NK-92 (cell line): ENCODE results near the gene C2orf76.

Experiments
- DNase-seq: peaks from one replicate; lab custom pipeline; 2025; ENCODE audit not compliant: unreplicated experiment; lab: John Stamatoyannopoulos, UW

Gene C2orf76

DNA sequence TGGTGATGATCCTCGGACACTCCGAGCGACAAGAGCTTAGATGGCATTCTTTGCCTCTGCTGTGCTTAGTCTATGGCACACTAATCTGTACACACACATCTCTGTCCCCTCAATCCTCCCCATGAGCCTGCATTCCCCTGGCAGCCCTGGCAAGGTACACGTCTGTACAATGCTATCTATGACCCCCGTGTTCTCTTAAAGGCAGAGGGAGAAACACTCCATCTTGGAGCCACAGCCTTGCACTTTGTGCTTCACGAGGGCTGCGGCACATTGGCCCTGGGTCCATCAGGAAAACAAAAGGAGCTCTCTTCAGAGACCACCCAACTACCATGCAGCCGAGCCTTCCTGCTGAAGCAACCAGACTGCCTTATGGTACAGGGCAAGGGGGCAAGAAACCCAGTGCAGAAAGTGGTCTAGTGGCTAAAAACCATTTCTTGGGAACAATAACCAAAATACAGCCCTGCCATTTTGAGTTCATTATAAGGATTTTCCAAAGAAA lies 100.5 kb downstream of the C2orf76 start:
- DNase-seq: no peak

DNA sequence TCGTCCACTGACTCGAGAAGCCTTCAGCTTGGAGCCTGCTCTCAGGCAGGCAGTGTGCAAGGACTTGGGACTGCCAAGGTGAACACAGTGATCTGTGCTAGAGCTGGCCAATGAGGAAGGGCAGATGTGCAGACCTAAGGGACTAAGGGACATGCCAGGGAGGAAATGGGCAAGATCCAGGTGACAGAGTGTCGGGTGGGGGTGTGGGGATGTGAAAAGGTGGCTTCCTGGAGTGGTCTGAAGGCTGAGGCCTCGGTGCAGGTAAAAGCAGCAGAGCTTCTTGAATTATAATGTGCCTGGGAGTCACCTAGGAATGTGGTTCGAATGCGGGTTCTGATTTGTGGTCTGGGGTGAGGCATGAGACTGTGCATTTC lies 101.0 kb downstream of the C2orf76 start:
- DNase-seq: no peak

- no peak for DNase-seq
These were observed 101.6 kb downstream of the C2orf76 start for GRCh38 chr2:119264781-119265692.

DNA sequence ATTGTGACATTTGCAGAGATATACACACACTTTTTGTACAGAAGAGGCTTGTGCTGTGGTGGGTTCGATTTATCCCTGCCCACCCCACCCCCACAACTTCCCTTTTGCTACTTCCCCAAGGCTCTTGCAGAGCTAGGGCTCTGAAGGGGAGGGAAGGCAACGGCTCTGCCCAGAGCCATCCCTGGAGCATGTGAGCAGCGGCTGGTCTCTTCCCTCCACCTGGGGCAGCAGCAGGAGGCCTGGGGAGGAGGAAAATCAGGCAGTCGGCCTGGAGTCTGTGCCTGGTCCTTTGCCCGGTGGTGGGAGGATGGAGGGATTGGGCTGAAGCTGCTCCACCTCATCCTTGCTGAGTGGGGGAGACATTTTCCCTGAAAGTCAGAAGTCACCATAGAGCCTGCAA lies 103.0 kb downstream of the C2orf76 start:
- DNase-seq: no peak

GRCh38 chr2:119263025-119263424 lies 103.6 kb downstream of the C2orf76 start:
- DNase-seq: no peak

DNA sequence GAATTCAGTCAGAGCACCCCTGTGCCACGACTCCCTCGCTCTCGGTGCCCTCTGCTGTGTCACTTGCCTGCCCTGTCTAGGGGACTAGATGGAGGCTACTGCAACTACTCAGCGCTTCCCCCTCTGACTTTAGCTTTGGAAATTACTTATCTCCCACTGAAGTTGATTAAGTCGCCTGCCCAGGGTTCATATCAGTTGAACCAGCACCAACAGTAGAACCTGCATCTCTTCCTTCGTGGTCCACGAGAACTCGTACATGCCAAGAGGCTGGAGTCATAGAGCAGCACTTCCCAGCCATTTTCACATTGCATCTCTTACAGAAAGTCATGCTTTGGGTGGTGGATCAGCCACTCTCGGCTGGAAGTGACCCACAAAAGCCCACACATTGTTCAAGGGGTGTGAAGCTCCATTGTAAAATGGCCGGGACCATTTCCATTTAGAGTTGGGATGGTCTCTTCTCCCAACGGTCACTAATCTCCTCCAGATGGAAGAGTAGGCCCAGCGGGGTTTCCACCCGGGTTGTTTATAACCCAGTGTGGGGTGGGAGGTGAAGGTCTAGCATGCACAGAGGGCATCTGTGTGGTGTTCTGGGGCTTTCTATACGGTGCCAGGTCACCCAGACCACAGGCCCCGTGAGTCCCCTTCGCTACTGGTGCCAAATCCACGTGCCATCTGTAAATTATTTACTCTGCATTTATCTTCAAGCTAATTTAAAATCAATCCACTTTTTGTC lies 105.0 kb downstream of the C2orf76 start:
- no peak for DNase-seq

- no peak for DNase-seq
These were observed 105.8 kb downstream of the C2orf76 start for GRCh38 chr2:119260646-119261492.

GRCh38 chr2:119259296-119259860 lies 107.3 kb downstream of the C2orf76 start:
- DNase-seq: no peak

GRCh38 chr2:119257198-119257597 lies 109.4 kb downstream of the C2orf76 start:
- no peak for DNase-seq

DNA sequence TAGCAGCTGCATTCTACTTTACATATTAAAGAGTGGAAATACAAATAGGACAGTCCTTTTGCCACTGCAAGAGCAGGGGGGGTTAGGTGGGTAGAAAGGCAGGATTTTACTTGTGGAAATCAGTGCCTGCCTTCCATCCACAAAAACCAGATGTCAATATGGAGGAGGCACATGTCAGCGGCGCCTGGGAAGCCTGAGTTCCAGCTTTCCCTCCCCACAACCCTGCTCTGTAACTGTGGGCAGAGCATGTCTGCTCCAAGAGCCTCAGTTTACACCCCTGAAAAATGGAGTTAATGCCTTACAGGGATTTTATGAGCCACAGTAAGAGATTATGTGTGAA lies 110.1 kb downstream of the C2orf76 start:
- no peak for DNase-seq

GRCh38 chr2:119255760-119256581 lies 110.7 kb downstream of the C2orf76 start:
- DNase-seq: no peak

DNA sequence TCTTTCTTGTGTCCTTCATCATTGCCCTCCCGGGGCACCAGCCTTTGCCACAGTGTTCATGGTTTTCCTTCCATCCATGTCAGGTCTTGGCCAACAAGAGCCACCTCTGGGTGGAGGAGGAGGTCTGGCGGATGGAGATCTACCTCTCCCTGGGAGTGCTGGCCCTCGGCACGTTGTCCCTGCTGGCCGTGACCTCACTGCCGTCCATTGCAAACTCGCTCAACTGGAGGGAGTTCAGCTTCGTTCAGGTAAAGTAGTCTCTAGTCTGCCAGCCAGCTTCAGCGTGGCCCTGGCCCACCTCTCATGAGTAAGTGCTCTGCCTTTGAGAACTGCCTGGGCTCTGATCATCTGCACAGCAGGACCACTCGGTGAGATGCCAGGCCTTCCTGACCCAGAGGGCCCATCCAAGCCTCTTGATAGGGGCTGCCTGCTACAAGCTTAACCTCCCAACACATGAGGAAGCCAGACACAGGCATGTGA lies 112.0 kb downstream of the C2orf76 start:
- no peak for DNase-seq

GRCh38 chr2:119253760-119254600 lies 112.7 kb downstream of the C2orf76 start:
- no peak for DNase-seq

GRCh38 chr2:119253114-119253702 lies 113.4 kb downstream of the C2orf76 start:
- no peak for DNase-seq
